GM12878 (cell line): ENCODE data around the gene CIPC. TPM values are rescaled to one million over a fixed set of nuclear protein-coding genes. Genes with fewer than 3 reads are reported as not detected.
A peak's percentile ranks its signal among the peaks of the same experiment; 100 is the strongest.

Source experiments
- ATF3 ChIP-seq: IDR thresholded peaks from 2 replicates; pipeline ENCODE4 v1.6.1; 2011; ENCODE audit warnings: low read depth, mild to moderate bottlenecking, low read length, moderate library complexity, borderline replicate concordance; ENCODE audit errors: extremely low read depth
- CBFB ChIP-seq: IDR thresholded peaks from 2 replicates; pipeline ENCODE4 v1.6.1; 2016; ENCODE audit warnings: antibody characterized with exemption, low read depth
- CREM ChIP-seq: IDR thresholded peaks from 2 replicates; pipeline ENCODE4 v1.6.1; 2014; ENCODE audit warnings: antibody characterized with exemption, low read depth
- EGR1 ChIP-seq, 2 experiments: IDR thresholded peaks; 1 replicate in 1 of 2; 2 replicates in 1 of 2; pipeline ENCODE4 v1.6.1; 2011 to 2012; ENCODE audit warnings: low read depth in 2 of 2, low read length in 2 of 2, borderline replicate concordance in 1 of 2, mild to moderate bottlenecking in 1 of 2, moderate library complexity in 1 of 2
- HDAC6 ChIP-seq: fragments of 200-600 bp; sonication (generic); IDR thresholded peaks from one replicate; pipeline ENCODE4 v1.8.0; 2017; ENCODE audit warnings: antibody characterized with exemption; ENCODE audit not compliant: unreplicated experiment
- IKZF1 ChIP-seq: fragments of 450-650 bp; conservative IDR thresholded peaks from 2 replicates; pipeline ENCODE4 v1.6.1; 2017; ENCODE audit warnings: antibody characterized with exemption, mild to moderate bottlenecking
- NRF1 ChIP-seq: conservative IDR thresholded peaks from 2 replicates; pipeline ENCODE4 v1.6.1; 2011; ENCODE audit warnings: mild to moderate bottlenecking, low read depth, low read length, improper control_type of control experiment
- PAX5 ChIP-seq: IDR thresholded peaks from 2 replicates; pipeline ENCODE4 v1.6.1; 2011; ENCODE audit warnings: low read depth, low read length, borderline replicate concordance
- POLR2AphosphoS2 ChIP-seq: IDR thresholded peaks from 2 replicates; pipeline ENCODE4 v1.6.1; 2011; ENCODE audit warnings: low read depth, mild to moderate bottlenecking, low read length, improper control_type of control experiment, moderate library complexity
- POU2F2 ChIP-seq: IDR thresholded peaks from 3 replicates; pipeline ENCODE4 v1.6.1; 2011; ENCODE audit warnings: low read depth, mild to moderate bottlenecking, low read length, borderline replicate concordance
- RAD21 ChIP-seq: IDR thresholded peaks from 2 replicates; pipeline ENCODE4 v1.6.1; 2011; ENCODE audit warnings: mild to moderate bottlenecking, low read depth, low read length, moderate library complexity; ENCODE audit not compliant: insufficient read depth
- RUNX3 ChIP-seq: IDR thresholded peaks from 2 replicates; pipeline ENCODE4 v1.6.1; 2012; ENCODE audit warnings: low read length, inconsistent platforms
- SIX5 ChIP-seq: IDR thresholded peaks from 2 replicates; pipeline ENCODE4 v1.6.1; 2011; ENCODE audit warnings: mild to moderate bottlenecking, low read depth, low read length, moderate library complexity; ENCODE audit not compliant: severe bottlenecking
- SUPT20H ChIP-seq: IDR thresholded peaks from 2 replicates; pipeline ENCODE4 v1.6.1; 2011; ENCODE audit warnings: low read depth, mild to moderate bottlenecking, low read length, moderate library complexity, borderline replicate concordance; ENCODE audit not compliant: control insufficient read depth
- SUZ12 ChIP-seq: fragments of 200-600 bp; sonication (generic); IDR thresholded peaks from one replicate; pipeline ENCODE4 v1.6.1; 2018; ENCODE audit warnings: antibody characterized with exemption, mild to moderate bottlenecking; ENCODE audit not compliant: unreplicated experiment
- TARDBP ChIP-seq: IDR thresholded peaks from 2 replicates; pipeline ENCODE4 v1.6.1; 2016; ENCODE audit warnings: borderline replicate concordance
- TBL1XR1 ChIP-seq: IDR thresholded peaks from 2 replicates; pipeline ENCODE4 v1.6.1; 2012; ENCODE audit warnings: low read depth, low read length, improper control_type of control experiment
- ZBTB33 ChIP-seq: fragments of 450-650 bp; IDR thresholded peaks from 2 replicates; pipeline ENCODE4 v1.6.1; 2017; ENCODE audit warnings: mild to moderate bottlenecking
- ZNF207 ChIP-seq: fragments of 450-650 bp; IDR thresholded peaks from 2 replicates; pipeline ENCODE4 v1.6.1; 2014; ENCODE audit warnings: antibody characterized with exemption, mild to moderate bottlenecking, borderline replicate concordance
- polyA plus RNA-seq, 11 experiments: library from polyadenylated mRNA; depleted of rRNA in 4 of 11; unstranded in 6 of 11; stranded (reverse) in 5 of 11; fragments of >200 nt; fragmentation: Nextera tagmentation in 4 of 11; fragmentation: Illumina TruSeq in 1 of 11; extraction: Ambion mirVana in 4 of 11; extraction: Trizol in 1 of 11; gene quantifications; 1 replicate in 1 of 11; 2 replicates in 10 of 11; pipeline versions ENCODE4 v1.2.1 to v1.2.3, GENCODE V29; 2011 to 2016; ENCODE audit warnings: inconsistent platforms in 2 of 11, missing spikeins in 2 of 11, low read depth in 1 of 11
- total RNA-seq, 4 experiments: library from RNA; depleted of rRNA in 3 of 4; stranded (reverse); fragments of >200 nt in 3 of 4; fragmentation: Illumina TruSeq in 1 of 4; extraction: Trizol in 1 of 4; gene quantifications; 2 replicates each; pipeline versions ENCODE4 v1.2.1 to v1.2.3, GENCODE V29; 2013 to 2021
- TF ChIP-seq, protein P1 (sequence below): fragments of 450-650 bp; IDR thresholded peaks from 2 replicates; pipeline ENCODE4 v1.6.1; 2017; ENCODE audit warnings: borderline replicate concordance
- TF ChIP-seq, protein P2 (sequence below), 3 experiments: IDR thresholded peaks in 2 of 3; conservative IDR thresholded peaks in 1 of 3; 2 replicates each; pipeline ENCODE4 v1.5.1; 2011; ENCODE audit warnings: low read depth in 3 of 3, low read length in 3 of 3, mild to moderate bottlenecking in 3 of 3, control low read depth in 2 of 3, moderate library complexity in 2 of 3, inconsistent platforms in 1 of 3, mixed read lengths in 1 of 3; ENCODE audit not compliant: control insufficient read depth in 2 of 3, insufficient read depth in 1 of 3; ENCODE audit errors: extremely low read depth in 1 of 3
- TF ChIP-seq, protein P3 (sequence below): IDR thresholded peaks from 2 replicates; pipeline ENCODE4 v1.6.1; 2012; ENCODE audit warnings: low read depth, low read length, improper control_type of control experiment

Gene CIPC
- total and polyA plus RNA-seq, 10 of the 15 experiments (the other 5 are each of a cell fraction or from before 2014, with no cell fraction given), result 5.6 to 29.5 (median 16.5) TPM

DNA sequence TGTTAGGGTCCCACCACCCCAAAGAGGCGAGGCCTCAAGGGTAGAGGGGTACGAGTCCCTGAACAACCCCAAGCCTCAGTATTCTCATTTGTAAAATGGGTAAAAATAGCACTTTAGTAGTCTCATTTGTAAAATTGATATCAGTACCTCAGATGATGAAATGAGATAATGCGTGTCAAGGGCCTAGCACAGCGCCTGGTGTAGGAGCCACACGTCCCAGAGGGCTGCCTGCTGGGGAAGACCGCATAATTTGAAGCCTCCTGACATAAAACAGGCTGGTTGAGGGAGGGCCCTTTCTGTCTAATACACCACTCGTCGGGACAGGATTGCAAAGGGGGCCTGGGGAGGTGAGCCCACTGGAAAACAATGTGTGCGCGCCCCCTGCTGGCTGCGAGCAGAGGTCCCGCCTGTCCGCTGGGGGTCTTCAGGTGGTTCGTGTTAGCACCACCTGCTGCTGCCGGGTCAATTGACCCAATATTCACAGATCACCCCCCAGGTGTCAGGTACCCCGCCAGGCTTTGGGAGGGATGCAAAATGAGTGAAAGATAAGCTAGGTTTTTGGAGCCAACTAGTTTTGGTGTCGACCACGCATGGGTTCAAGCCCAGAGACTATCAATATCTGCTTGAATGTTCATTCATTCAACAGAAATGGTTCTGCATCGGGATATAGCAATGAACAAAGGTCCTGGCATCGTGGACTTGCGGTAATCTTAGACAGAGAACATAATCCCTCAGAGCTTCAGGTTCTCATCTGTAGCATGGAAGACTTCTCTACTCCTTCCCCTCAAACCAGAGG is 44.8 kb upstream of the CIPC start (continued):
- TF ChIP-seq NRF1, result no peak
- no peak for TF ChIP-seq HDAC6
- no peak for TF ChIP-seq POLR2AphosphoS2
- TF ChIP-seq, protein P1, sequence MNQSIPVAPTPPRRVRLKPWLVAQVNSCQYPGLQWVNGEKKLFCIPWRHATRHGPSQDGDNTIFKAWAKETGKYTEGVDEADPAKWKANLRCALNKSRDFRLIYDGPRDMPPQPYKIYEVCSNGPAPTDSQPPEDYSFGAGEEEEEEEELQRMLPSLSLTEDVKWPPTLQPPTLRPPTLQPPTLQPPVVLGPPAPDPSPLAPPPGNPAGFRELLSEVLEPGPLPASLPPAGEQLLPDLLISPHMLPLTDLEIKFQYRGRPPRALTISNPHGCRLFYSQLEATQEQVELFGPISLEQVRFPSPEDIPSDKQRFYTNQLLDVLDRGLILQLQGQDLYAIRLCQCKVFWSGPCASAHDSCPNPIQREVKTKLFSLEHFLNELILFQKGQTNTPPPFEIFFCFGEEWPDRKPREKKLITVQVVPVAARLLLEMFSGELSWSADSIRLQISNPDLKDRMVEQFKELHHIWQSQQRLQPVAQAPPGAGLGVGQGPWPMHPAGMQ, result no peak
- TF ChIP-seq TARDBP, result no peak
- peak; percentile 19; the same call in 1 of the 2 replicates for TF ChIP-seq RUNX3
- no peak for TF ChIP-seq EGR1 (IDR thresholded peaks at IDR 0.05; ENCODE audit: borderline replicate concordance in 1 of 2, low read depth in 2 of 2, low read length in 2 of 2)
- TF ChIP-seq CREM, result no peak
- TF ChIP-seq PAX5, result no peak
- TF ChIP-seq, protein P2, sequence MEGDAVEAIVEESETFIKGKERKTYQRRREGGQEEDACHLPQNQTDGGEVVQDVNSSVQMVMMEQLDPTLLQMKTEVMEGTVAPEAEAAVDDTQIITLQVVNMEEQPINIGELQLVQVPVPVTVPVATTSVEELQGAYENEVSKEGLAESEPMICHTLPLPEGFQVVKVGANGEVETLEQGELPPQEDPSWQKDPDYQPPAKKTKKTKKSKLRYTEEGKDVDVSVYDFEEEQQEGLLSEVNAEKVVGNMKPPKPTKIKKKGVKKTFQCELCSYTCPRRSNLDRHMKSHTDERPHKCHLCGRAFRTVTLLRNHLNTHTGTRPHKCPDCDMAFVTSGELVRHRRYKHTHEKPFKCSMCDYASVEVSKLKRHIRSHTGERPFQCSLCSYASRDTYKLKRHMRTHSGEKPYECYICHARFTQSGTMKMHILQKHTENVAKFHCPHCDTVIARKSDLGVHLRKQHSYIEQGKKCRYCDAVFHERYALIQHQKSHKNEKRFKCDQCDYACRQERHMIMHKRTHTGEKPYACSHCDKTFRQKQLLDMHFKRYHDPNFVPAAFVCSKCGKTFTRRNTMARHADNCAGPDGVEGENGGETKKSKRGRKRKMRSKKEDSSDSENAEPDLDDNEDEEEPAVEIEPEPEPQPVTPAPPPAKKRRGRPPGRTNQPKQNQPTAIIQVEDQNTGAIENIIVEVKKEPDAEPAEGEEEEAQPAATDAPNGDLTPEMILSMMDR (IDR thresholded peaks at IDR 0.05 in 2 of 3, conservative IDR thresholded peaks at IDR 0.05 in 1 of 3; ENCODE audit: control insufficient read depth in 2 of 3, extremely low read depth in 1 of 3, insufficient read depth in 1 of 3, low read depth in 3 of 3, low read length in 3 of 3), result peak; percentile 77 to 90 (median 85)
- TF ChIP-seq POU2F2, result peak; percentile 15; the same call in 1 of the 3 replicates
- no peak for TF ChIP-seq ATF3
- TF ChIP-seq SUPT20H, result no peak
- TF ChIP-seq RAD21, result peak; percentile 91
- TF ChIP-seq ZNF207, result no peak
- no peak for TF ChIP-seq CBFB
- TF ChIP-seq SUZ12, result no peak
- no peak for TF ChIP-seq SIX5
- TF ChIP-seq, protein P3, sequence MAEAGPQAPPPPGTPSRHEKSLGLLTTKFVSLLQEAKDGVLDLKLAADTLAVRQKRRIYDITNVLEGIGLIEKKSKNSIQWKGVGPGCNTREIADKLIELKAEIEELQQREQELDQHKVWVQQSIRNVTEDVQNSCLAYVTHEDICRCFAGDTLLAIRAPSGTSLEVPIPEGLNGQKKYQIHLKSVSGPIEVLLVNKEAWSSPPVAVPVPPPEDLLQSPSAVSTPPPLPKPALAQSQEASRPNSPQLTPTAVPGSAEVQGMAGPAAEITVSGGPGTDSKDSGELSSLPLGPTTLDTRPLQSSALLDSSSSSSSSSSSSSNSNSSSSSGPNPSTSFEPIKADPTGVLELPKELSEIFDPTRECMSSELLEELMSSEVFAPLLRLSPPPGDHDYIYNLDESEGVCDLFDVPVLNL, result no peak
- TF ChIP-seq ZBTB33, result peak; percentile 81; the same call in 1 of the 2 replicates
- TF ChIP-seq TBL1XR1, result no peak
- peak; percentile 40; the same call in 1 of the 2 replicates for TF ChIP-seq IKZF1
